AG04450 (cell line): ENCODE measurements around the gene CHRNA9. TPM values are rescaled to one million over a fixed set of nuclear protein-coding genes. Genes with fewer than 3 reads are reported as not detected.
"Not testable (repeated sequence)": the region's sequence is repeated elsewhere in the genome, so short reads cannot be mapped to it uniquely, and the experiment has no call there.

Source experiments
- CTCF ChIA-PET: fragments of 300-600, 350-600 bp; formaldehyde crosslinking; extraction: SDS; loops from one replicate; lab custom pipeline; 2022; ENCODE audit warnings: antibody characterized with exemption, inconsistent platforms; lab: Charles Lee
- POLR2A ChIA-PET: fragments of 350-600 bp; formaldehyde crosslinking; extraction: SDS; loops from one replicate; lab custom pipeline; 2021; ENCODE audit warnings: antibody characterized with exemption, inconsistent platforms; lab: Yijun Ruan, JAX
- DNase-seq: peaks from one replicate; pipeline ENCODE4 v3.0.0-alpha.2; 2011; ENCODE audit warnings: low read depth, low spot score
- H3K27ac ChIP-seq: one replicate; pipeline ENCODE4 v1.5.1; 2012; ENCODE audit warnings: low read depth, low read length, control low read depth
- H3K27me3 ChIP-seq: one replicate; pipeline ENCODE4 v1.6.0; 2012; ENCODE audit warnings: low read length; ENCODE audit not compliant: control insufficient read depth, insufficient read depth
- H3K4me3 ChIP-seq: 2 replicates; pipeline ENCODE4 v1.5.1; 2011; ENCODE audit warnings: mild to moderate bottlenecking, low read depth, low read length, control low read depth
- H3K9me3 ChIP-seq: 2 replicates; pipeline ENCODE4 v1.5.1; 2012; ENCODE audit warnings: low read length; ENCODE audit not compliant: control insufficient read depth, insufficient read depth
- CTCF ChIP-seq: IDR thresholded peaks from 2 replicates; pipeline ENCODE4 v1.5.1; 2011; ENCODE audit warnings: low read depth, low read length, control low read depth, inconsistent platforms
- polyA plus RNA-seq: library from polyadenylated mRNA; depleted of rRNA; stranded (reverse); fragments of >200 nt; gene quantifications from 2 replicates; pipeline ENCODE4 v1.2.3, GENCODE V29; 2011

CHRNA9 gene
- polyA plus RNA-seq, 1 experiment = 0.07 TPM

- H3K27me3 ChIP-seq = no peaks in the 10 kb centered on the region
- H3K4me3 ChIP-seq = no peak overlapping the region
- DNase-seq = no peak
- ChIA-PET CTCF (no interaction called here), POLR2A (no interaction called here)
- TF ChIP-seq CTCF = no peak
- no peaks in the 10 kb centered on the region for H3K9me3 ChIP-seq
- H3K27ac ChIP-seq = no peak overlapping the region
These were observed 45.5 kb downstream of the CHRNA9 start for GRCh38 chr4:40380647-40381046.

GRCh38 chr4:40388239-40388638, 53.1 kb downstream of the CHRNA9 start:
- ChIA-PET CTCF (interaction anchor here (0.6 kb wide), 1 partner anchor 60 kb away, joined by 3 read pairs; no protein-coding TSS in a partner anchor), POLR2A (no interaction called here)
- H3K4me3 ChIP-seq = no peak overlapping the region
- no peaks in the 10 kb centered on the region for H3K27me3 ChIP-seq
- H3K27ac ChIP-seq = no peak overlapping the region
- no peak for TF ChIP-seq CTCF
- no peaks in the 10 kb centered on the region for H3K9me3 ChIP-seq
- DNase-seq = no peak

GRCh38 chr4:40389986-40390385, 54.9 kb downstream of the CHRNA9 start:
- Histone ChIP-seq H3K27me3 (peaks cover 3% of the 10 kb centered on the region), H3K9me3 (no peaks in the 10 kb centered on the region), H3K4me3 (no peak overlapping the region), H3K27ac (no peak overlapping the region)
- no peak for DNase-seq
- ChIA-PET POLR2A (no interaction called here), CTCF (interaction anchor here (1.1 kb wide), 1 partner anchor 65 kb away, joined by 4 read pairs; no protein-coding TSS in a partner anchor)
- no peak for TF ChIP-seq CTCF

GRCh38 chr4:40392241-40392640, 57.1 kb downstream of the CHRNA9 start:
- H3K4me3 ChIP-seq, DNase-seq, CTCF ChIA-PET, H3K27me3 ChIP-seq, H3K9me3 ChIP-seq, POLR2A ChIA-PET, H3K27ac ChIP-seq: not testable (repeated sequence)

GRCh38 chr4:40394236-40394635, 59.1 kb downstream of the CHRNA9 start:
- DNase-seq = no peak
- TF ChIP-seq CTCF = no peak
- Histone ChIP-seq H3K27me3 (peaks cover 7% of the 10 kb centered on the region), H3K4me3 (no peak overlapping the region), H3K27ac (no peak overlapping the region), H3K9me3 (no peaks in the 10 kb centered on the region)
- POLR2A ChIA-PET = no interaction called here
- CTCF ChIA-PET = no interaction called here
